ENCODE data around the gene CLK3.

The CLK3 gene

GRCh38 chr15:74603789-74604705 is 11.6 kb upstream of the CLK3 start:
- DNase-seq: no peak

GRCh38 chr15:74604983-74605794 is 10.4 kb upstream of the CLK3 start:
- DNase-seq: no peak

- no peak for DNase-seq
These were observed 9.9 kb upstream of the CLK3 start for GRCh38 chr15:74605795-74606150.

- no peak for DNase-seq
These were observed 6.8 kb upstream of the CLK3 start for GRCh38 chr15:74608786-74609185.

- no peak for DNase-seq
These were observed 5.7 kb upstream of the CLK3 start for GRCh38 chr15:74609938-74610301.

- no peak for DNase-seq
These were observed 5.2 kb upstream of the CLK3 start for GRCh38 chr15:74610302-74610951.

- DNase-seq: no peak
These were observed 4.3 kb upstream of the CLK3 start for GRCh38 chr15:74611341-74611740.

- DNase-seq: no peak
These were observed 3.8 kb upstream of the CLK3 start for GRCh38 chr15:74611834-74612233.

- no peak for DNase-seq
These were observed 3.0 kb upstream of the CLK3 start for GRCh38 chr15:74612677-74613076.

GRCh38 chr15:74613089-74613952 is 2.3 kb upstream of the CLK3 start:
- no peak for DNase-seq

GRCh38 chr15:74613953-74614743 is 1.5 kb upstream of the CLK3 start:
- DNase-seq: no peak

- peak; percentile 37 to 70 for DNase-seq
These were observed 710 bp upstream of the CLK3 start for GRCh38 chr15:74614744-74615507.

- peak; percentile 56 to 60 for DNase-seq
These were observed 817 bp downstream of the CLK3 start for GRCh38 chr15:74616366-74616939.

- no peak for DNase-seq
These were observed 1.4 kb downstream of the CLK3 start for GRCh38 chr15:74616996-74617395.

- DNase-seq: no peak
These were observed 3.4 kb downstream of the CLK3 start for GRCh38 chr15:74618841-74619596.

GRCh38 chr15:74619916-74620635 is 4.4 kb downstream of the CLK3 start:
- DNase-seq: no peak

- peak; percentile 84 to 94 for DNase-seq
These were observed 5.3 kb downstream of the CLK3 start for GRCh38 chr15:74620636-74621545.

GRCh38 chr15:74621546-74621920 is 5.9 kb downstream of the CLK3 start:
- no peak for DNase-seq
